ENCODE results near the gene ITGAX. TPM values are rescaled to one million over a fixed set of nuclear protein-coding genes. Genes with fewer than 3 reads are reported as not detected.

The ITGAX gene
- total and polyA plus RNA-seq, 4 donors = 38.1 to 148 (median 113) TPM

DNA sequence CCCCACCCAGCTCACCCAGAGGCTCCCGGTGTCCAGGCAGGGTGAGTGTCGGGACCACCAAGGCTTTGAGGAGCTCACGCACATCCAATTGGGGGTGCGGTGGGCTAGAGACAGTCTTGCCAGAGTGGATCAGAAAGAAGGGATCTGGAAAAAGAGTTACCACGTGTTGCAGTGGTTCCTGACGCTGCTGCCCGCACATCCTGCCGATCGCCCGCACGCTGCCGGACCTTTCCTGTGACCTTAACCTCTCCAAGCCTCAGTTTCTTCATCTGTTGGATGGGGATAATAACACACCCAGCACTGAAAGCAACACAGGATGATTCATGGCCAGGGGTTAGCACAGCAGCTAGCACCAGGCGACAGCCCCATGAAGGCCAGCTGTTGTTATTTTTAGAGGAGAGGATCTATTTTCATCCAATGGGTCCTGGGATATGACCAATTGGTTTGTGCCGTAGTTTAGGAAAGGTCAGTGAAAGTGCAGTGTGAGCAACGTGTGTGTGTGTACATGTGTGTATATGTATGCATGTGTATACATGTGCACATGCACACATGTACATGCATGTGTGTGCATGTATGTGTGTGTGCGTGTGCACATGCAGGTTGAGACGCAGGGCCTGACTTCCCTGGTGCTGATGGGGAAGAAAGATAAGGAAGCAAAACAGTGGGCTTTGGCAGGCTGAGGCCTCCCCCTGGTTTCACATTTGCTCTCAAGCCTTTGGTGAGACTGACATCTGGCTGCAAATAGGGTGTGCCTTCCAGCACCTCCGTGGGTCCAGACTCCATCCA is 2.5 kb downstream of the ITGAX start:
- ATAC-seq (ENCODE audit: insufficient read depth, low FRiP score) (no peak), DNase-seq (no peak)
- Histone ChIP-seq H3K4me1 (ENCODE audit: control insufficient read depth in 5 of 5, insufficient read depth in 5 of 5, low read length in 5 of 5) (no peaks in the 10 kb centered on the region), H3K4me3 (no peak overlapping the region), H3K36me3 (ENCODE audit: control insufficient read depth in 4 of 4, insufficient read depth in 4 of 4, low read length in 4 of 4) (no peaks in the 10 kb centered on the region), H3K27ac (ENCODE audit: low read depth in 1 of 2, low read length in 1 of 2) (no peak overlapping the region), H3K27me3 (ENCODE audit: control insufficient read depth in 3 of 3, insufficient read depth in 3 of 3, low read length in 2 of 3) (peaks cover 0 to 3% (median 0%) of the 10 kb centered on the region in 3 donors), H3K9ac (ENCODE audit: insufficient read depth in 1 of 2, low read length in 2 of 2) (no peak overlapping the region), H3K9me3 (ENCODE audit: control insufficient read depth in 4 of 4, insufficient read depth in 3 of 4, low read length in 3 of 4) (no peaks in the 10 kb centered on the region)
- TF ChIP-seq, protein P1, sequence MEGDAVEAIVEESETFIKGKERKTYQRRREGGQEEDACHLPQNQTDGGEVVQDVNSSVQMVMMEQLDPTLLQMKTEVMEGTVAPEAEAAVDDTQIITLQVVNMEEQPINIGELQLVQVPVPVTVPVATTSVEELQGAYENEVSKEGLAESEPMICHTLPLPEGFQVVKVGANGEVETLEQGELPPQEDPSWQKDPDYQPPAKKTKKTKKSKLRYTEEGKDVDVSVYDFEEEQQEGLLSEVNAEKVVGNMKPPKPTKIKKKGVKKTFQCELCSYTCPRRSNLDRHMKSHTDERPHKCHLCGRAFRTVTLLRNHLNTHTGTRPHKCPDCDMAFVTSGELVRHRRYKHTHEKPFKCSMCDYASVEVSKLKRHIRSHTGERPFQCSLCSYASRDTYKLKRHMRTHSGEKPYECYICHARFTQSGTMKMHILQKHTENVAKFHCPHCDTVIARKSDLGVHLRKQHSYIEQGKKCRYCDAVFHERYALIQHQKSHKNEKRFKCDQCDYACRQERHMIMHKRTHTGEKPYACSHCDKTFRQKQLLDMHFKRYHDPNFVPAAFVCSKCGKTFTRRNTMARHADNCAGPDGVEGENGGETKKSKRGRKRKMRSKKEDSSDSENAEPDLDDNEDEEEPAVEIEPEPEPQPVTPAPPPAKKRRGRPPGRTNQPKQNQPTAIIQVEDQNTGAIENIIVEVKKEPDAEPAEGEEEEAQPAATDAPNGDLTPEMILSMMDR (IDR thresholded peaks at IDR 0.05; ENCODE audit: control extremely low read depth, extremely low read depth) = no peak
- 55 to 57% methylated on average over 18 of the region's 18 CpGs for WGBS, 2 donors

DNA sequence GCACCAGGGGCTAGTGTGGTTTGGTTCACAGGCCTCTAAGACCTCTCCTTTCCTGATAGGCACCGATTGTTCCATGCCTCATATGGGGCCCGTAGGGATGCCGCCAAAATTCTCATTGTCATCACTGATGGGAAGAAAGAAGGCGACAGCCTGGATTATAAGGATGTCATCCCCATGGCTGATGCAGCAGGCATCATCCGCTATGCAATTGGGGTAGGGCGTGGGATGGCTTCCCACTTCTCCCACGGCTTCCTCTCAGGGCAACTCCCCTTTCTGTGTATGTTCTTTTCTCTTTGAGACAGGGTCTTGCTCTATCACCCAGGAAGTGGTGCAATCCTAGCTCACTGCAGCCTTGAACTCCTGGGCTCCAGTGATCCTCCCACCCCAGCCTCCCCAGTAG is 5.3 kb downstream of the ITGAX start:
- Histone ChIP-seq H3K27me3 (ENCODE audit: control insufficient read depth in 3 of 3, insufficient read depth in 3 of 3, low read length in 2 of 3) (peaks cover 0 to 3% (median 0%) of the 10 kb centered on the region in 3 donors), H3K9ac (ENCODE audit: insufficient read depth in 1 of 2, low read length in 2 of 2) (no peak overlapping the region), H3K4me1 (ENCODE audit: control insufficient read depth in 5 of 5, insufficient read depth in 5 of 5, low read length in 5 of 5) (no peaks in the 10 kb centered on the region), H3K4me3 (no peak overlapping the region), H3K36me3 (ENCODE audit: control insufficient read depth in 4 of 4, insufficient read depth in 4 of 4, low read length in 4 of 4) (no peaks in the 10 kb centered on the region), H3K27ac (ENCODE audit: low read depth in 1 of 2, low read length in 1 of 2) (no peak overlapping the region), H3K9me3 (ENCODE audit: control insufficient read depth in 4 of 4, insufficient read depth in 3 of 4, low read length in 3 of 4) (no peaks in the 10 kb centered on the region)
- no peak for ATAC-seq (ENCODE audit: insufficient read depth, low FRiP score)
- WGBS, 2 donors = 60 to 82% methylated on average over 7 of the region's 7 CpGs
- TF ChIP-seq, protein P1 (IDR thresholded peaks at IDR 0.05; ENCODE audit: control extremely low read depth, extremely low read depth) = no peak
- DNase-seq = no peak

- H3K4me1 ChIP-seq (ENCODE audit: control insufficient read depth in 5 of 5, insufficient read depth in 5 of 5, low read length in 5 of 5) = peaks cover 0 to under 1% (median 0%) of the 10 kb centered on the region in 5 donors
- DNase-seq = no peak
- ATAC-seq (ENCODE audit: insufficient read depth, low FRiP score) = no peak
These were observed 6.5 kb downstream of the ITGAX start for GRCh38 chr16:31361201-31362110.

More at GRCh38 chr16:31361201-31362110, 6.5 kb downstream of the ITGAX start:
- Histone ChIP-seq H3K27ac (ENCODE audit: low read depth in 1 of 2, low read length in 1 of 2) (no peak overlapping the region), H3K4me3 (no peak overlapping the region), H3K36me3 (ENCODE audit: control insufficient read depth in 4 of 4, insufficient read depth in 4 of 4, low read length in 4 of 4) (peaks cover 0 to 1% (median 0%) of the 10 kb centered on the region in 4 donors), H3K27me3 (ENCODE audit: control insufficient read depth in 3 of 3, insufficient read depth in 3 of 3, low read length in 2 of 3) (peaks cover 0 to 3% (median 0%) of the 10 kb centered on the region in 3 donors), H3K9ac (ENCODE audit: insufficient read depth in 1 of 2, low read length in 2 of 2) (no peak overlapping the region), H3K9me3 (ENCODE audit: control insufficient read depth in 4 of 4, insufficient read depth in 3 of 4, low read length in 3 of 4) (no peaks in the 10 kb centered on the region)
- WGBS, 2 donors = 77 to 89% methylated on average over 27 to 28 of the region's 28 CpGs
- TF ChIP-seq, protein P1 (IDR thresholded peaks at IDR 0.05; ENCODE audit: control extremely low read depth, extremely low read depth) = no peak
